Stimulated activated naive CD8-positive, alpha-beta T cell treated with anti-CD3 and anti-CD28 coated beads, Interleukin-15, Interleukin-2, amounts not matched to agents 100 U/mL and 50 U/mL, for 24 hours (primary cell): ENCODE measurements around the gene ZPR1.
"Not testable (repeated sequence)": the region's sequence is repeated elsewhere in the genome, so short reads cannot be mapped to it uniquely, and the experiment has no call there.

ENCODE experiments used
- ATAC-seq: fragments of 150-1000 bp; cut with Tn5 transposase; one replicate; pipeline ENCODE4 v1.10.0; 2021
- DNase-seq: peaks from one replicate; pipeline ENCODE4 v3.0.0; 2021

Gene ZPR1

GRCh38 chr11:116787786-116788486, at the start of gene ZPR1:
Gene ZPR1 (minus strand): TSS chr11:116788023. CDS start chr11:116787990, 33 bp downstream.
- DNase-seq (peak; percentile 90), ATAC-seq (peak; percentile 82)

GRCh38 chr11:116836632-116836991, 48.8 kb upstream of the ZPR1 start:
- DNase-seq = no peak
- no peak for ATAC-seq

GRCh38 chr11:116835791-116836631, 48.2 kb upstream of the ZPR1 start:
- ATAC-seq = peak; percentile 90
- DNase-seq = peak; percentile 83

- no peak for DNase-seq
- ATAC-seq = no peak
These were observed 47.4 kb upstream of the ZPR1 start for GRCh38 chr11:116835042-116835772.

GRCh38 chr11:116834535-116835041, 46.8 kb upstream of the ZPR1 start:
- DNase-seq = not testable (repeated sequence)

GRCh38 chr11:116833816-116834534, 46.2 kb upstream of the ZPR1 start:
- no peak for DNase-seq
- no peak for ATAC-seq

More at GRCh38 chr11:116834535-116835041, 46.8 kb upstream of the ZPR1 start:
- not testable (repeated sequence) for ATAC-seq

GRCh38 chr11:116833491-116833815, 45.6 kb upstream of the ZPR1 start:
- DNase-seq = no peak
- no peak for ATAC-seq

GRCh38 chr11:116832350-116833290, 44.8 kb upstream of the ZPR1 start:
- ATAC-seq (no peak), DNase-seq (no peak)

- DNase-seq (no peak), ATAC-seq (no peak)
These were observed 44.0 kb upstream of the ZPR1 start for GRCh38 chr11:116831790-116832349.

- no peak for DNase-seq
- ATAC-seq = no peak
These were observed 42.5 kb upstream of the ZPR1 start for GRCh38 chr11:116830184-116830912.

GRCh38 chr11:116829525-116830183, 41.8 kb upstream of the ZPR1 start, which contains the start of gene APOC3:
Gene APOC3 (plus strand): TSS chr11:116829907. CDS start chr11:116830583, 676 bp downstream.
- ATAC-seq = no peak
- DNase-seq = no peak

GRCh38 chr11:116828632-116829524, 41.1 kb upstream of the ZPR1 start:
- DNase-seq = no peak
- ATAC-seq = no peak

- ATAC-seq = no peak
- no peak for DNase-seq
These were observed 39.6 kb upstream of the ZPR1 start for GRCh38 chr11:116827461-116827860.

- DNase-seq = no peak
- no peak for ATAC-seq
These were observed 39.1 kb upstream of the ZPR1 start for GRCh38 chr11:116826751-116827431.

- ATAC-seq (no peak), DNase-seq (no peak)
These were observed 38.3 kb upstream of the ZPR1 start for GRCh38 chr11:116825854-116826750.

GRCh38 chr11:116825434-116825833, 37.6 kb upstream of the ZPR1 start:
- no peak for ATAC-seq

More at GRCh38 chr11:116825434-116825833, 37.6 kb upstream of the ZPR1 start:
- no peak for DNase-seq
